ENCODE results near the gene TMEM185B. TPM values are rescaled to one million over a fixed set of nuclear protein-coding genes. Genes with fewer than 3 reads are reported as not detected.
"Not testable (repeated sequence)": the region's sequence is repeated elsewhere in the genome, so short reads cannot be mapped to it uniquely, and the experiment has no call there.

Gene TMEM185B
- total RNA-seq, 2 experiments from 2014 or later: 15.9 to 17.3 TPM

GRCh38 chr2:120240901-120241429 lies 17.8 kb upstream of the TMEM185B start:
- H3K27me3 Mint-ChIP-seq: no peaks in the 10 kb centered on the region
- intact Hi-C loops (cut with DNase I, micrococcal nuclease): no loop called here
- DNase-seq: no peak
- ATAC-seq: no peak
- CTCF ChIA-PET: interaction anchor here (1.0 to 1.7 kb wide), 3 partner anchors 9 to 12 kb away, joined by 3 to 4 read pairs (median 3); partner anchors contain the start of gene RALB
- H3K9me3 Mint-ChIP-seq (ENCODE audit: low read depth): peaks cover 4% of the 10 kb centered on the region
- H3K27ac Mint-ChIP-seq: no peak overlapping the region
- no peaks in the 10 kb centered on the region for H3K36me3 Mint-ChIP-seq (ENCODE audit: low read depth)
- no peak overlapping the region for H3K4me3 Mint-ChIP-seq
- H3K4me1 Mint-ChIP-seq: no peaks in the 10 kb centered on the region
- POLR2A ChIA-PET: no interaction called here

- peak; percentile 55 for ATAC-seq
- intact Hi-C loops (cut with DNase I, micrococcal nuclease): no loop called here
- POLR2A ChIA-PET: no interaction called here
- CTCF ChIA-PET: interaction anchor here (0.5 to 1.7 kb wide), 5 partner anchors 11 to 486 kb away, joined by 3 to 5 read pairs (median 3); partner anchors contain the start of gene RALB
- H3K9me3 Mint-ChIP-seq (ENCODE audit: low read depth): peaks cover 4% of the 10 kb centered on the region
- no peaks in the 10 kb centered on the region for H3K4me1 Mint-ChIP-seq
- H3K27me3 Mint-ChIP-seq: no peaks in the 10 kb centered on the region
- peak; percentile 33 for DNase-seq
- H3K27ac Mint-ChIP-seq: no peak overlapping the region
- no peaks in the 10 kb centered on the region for H3K36me3 Mint-ChIP-seq (ENCODE audit: low read depth)
- no peak overlapping the region for H3K4me3 Mint-ChIP-seq
Observed at GRCh38 chr2:120239488-120240287, 16.5 kb upstream of the TMEM185B start.

- Mint-ChIP-seq H3K27me3 (no peaks in the 10 kb centered on the region), H3K4me1 (no peaks in the 10 kb centered on the region), H3K27ac (no peak overlapping the region), H3K36me3 (ENCODE audit: low read depth) (no peaks in the 10 kb centered on the region), H3K4me3 (no peak overlapping the region), H3K9me3 (ENCODE audit: low read depth) (peaks cover 3% of the 10 kb centered on the region)
- no peak for DNase-seq
- intact Hi-C loops (cut with DNase I, micrococcal nuclease): no loop called here
- ChIA-PET POLR2A (no interaction called here), CTCF (interaction anchor here (1.4 kb wide), 1 partner anchor 74 kb away, joined by 5 read pairs; no protein-coding TSS in a partner anchor)
- ATAC-seq: no peak
Observed at GRCh38 chr2:120238728-120239487, 15.7 kb upstream of the TMEM185B start.

- Mint-ChIP-seq H3K27ac (no peak overlapping the region), H3K27me3 (no peaks in the 10 kb centered on the region), H3K36me3 (ENCODE audit: low read depth) (no peaks in the 10 kb centered on the region), H3K4me1 (peaks cover 11% of the 10 kb centered on the region), H3K9me3 (ENCODE audit: low read depth) (no peaks in the 10 kb centered on the region), H3K4me3 (no peak overlapping the region)
- POLR2A ChIA-PET: no interaction called here
- intact Hi-C loops (cut with DNase I, micrococcal nuclease): no loop called here
- DNase-seq (no peak), ATAC-seq (no peak)
- CTCF ChIA-PET: no interaction called here
Observed at GRCh38 chr2:120237491-120237902, 14.3 kb upstream of the TMEM185B start.

GRCh38 chr2:120236791-120237190 lies 13.6 kb upstream of the TMEM185B start:
- no peaks in the 10 kb centered on the region for H3K9me3 Mint-ChIP-seq (ENCODE audit: low read depth)
- no peak overlapping the region for H3K27ac Mint-ChIP-seq
- no peaks in the 10 kb centered on the region for H3K36me3 Mint-ChIP-seq (ENCODE audit: low read depth)
- DNase-seq: no peak
- POLR2A ChIA-PET: interaction anchor here (1.1 kb wide), 1 partner anchor 16 kb away, joined by 3 read pairs; no protein-coding TSS in a partner anchor
- H3K27me3 Mint-ChIP-seq: no peaks in the 10 kb centered on the region
- no peak for ATAC-seq
- H3K4me1 Mint-ChIP-seq: peaks cover 14% of the 10 kb centered on the region
- intact Hi-C loops (cut with DNase I, micrococcal nuclease): no loop called here
- CTCF ChIA-PET: no interaction called here
- H3K4me3 Mint-ChIP-seq: no peak overlapping the region

GRCh38 chr2:120236316-120236715 lies 13.1 kb upstream of the TMEM185B start:
- Mint-ChIP-seq H3K4me1 (peaks cover 16% of the 10 kb centered on the region), H3K9me3 (ENCODE audit: low read depth) (no peaks in the 10 kb centered on the region), H3K27ac (no peak overlapping the region), H3K36me3 (ENCODE audit: low read depth) (no peaks in the 10 kb centered on the region), H3K27me3 (no peaks in the 10 kb centered on the region), H3K4me3 (no peak overlapping the region)
- intact Hi-C loops (cut with DNase I, micrococcal nuclease): no loop called here
- POLR2A ChIA-PET: interaction anchor here (1.1 kb wide), 1 partner anchor 16 kb away, joined by 3 read pairs; no protein-coding TSS in a partner anchor
- ATAC-seq: no peak
- DNase-seq: no peak
- CTCF ChIA-PET: no interaction called here

- H3K27me3 Mint-ChIP-seq: no peaks in the 10 kb centered on the region
- POLR2A ChIA-PET: no interaction called here
- intact Hi-C loops (cut with DNase I, micrococcal nuclease): no loop called here
- peaks cover 22% of the 10 kb centered on the region for H3K4me1 Mint-ChIP-seq
- ATAC-seq (no peak), DNase-seq (no peak)
- no peaks in the 10 kb centered on the region for H3K9me3 Mint-ChIP-seq (ENCODE audit: low read depth)
- no peak overlapping the region for H3K4me3 Mint-ChIP-seq
- CTCF ChIA-PET: no interaction called here
- H3K36me3 Mint-ChIP-seq (ENCODE audit: low read depth): peaks cover 2% of the 10 kb centered on the region
- no peak overlapping the region for H3K27ac Mint-ChIP-seq
Observed at GRCh38 chr2:120235681-120236080, 12.5 kb upstream of the TMEM185B start.

- ATAC-seq; intact Hi-C loops (cut with DNase I, micrococcal nuclease); H3K9me3 Mint-ChIP-seq (ENCODE audit: low read depth); DNase-seq; H3K4me3 Mint-ChIP-seq; H3K36me3 Mint-ChIP-seq (ENCODE audit: low read depth); H3K27me3 Mint-ChIP-seq; POLR2A ChIA-PET: not testable (repeated sequence)
- CTCF ChIA-PET: interaction anchor here (3.8 kb wide), 1 partner anchor 59 kb away, joined by 20 read pairs; no protein-coding TSS in a partner anchor
- peaks cover 25% of the 10 kb centered on the region for H3K4me1 Mint-ChIP-seq
- H3K27ac Mint-ChIP-seq: peak overlapping the region; percentile 47
Observed at GRCh38 chr2:120235158-120235557, 12.0 kb upstream of the TMEM185B start.

- ChIA-PET CTCF (interaction anchor here (1.7 to 3.8 kb wide), 2 partner anchors 57 to 80 kb away, joined by 9 to 20 read pairs; no protein-coding TSS in a partner anchor), POLR2A (interaction anchor here (1.0 to 2.0 kb wide), 2 partner anchors 10 to 474 kb away, joined by 3 to 14 read pairs; partner anchors contain the start of genes PTPN4 and TMEM185B)
- H3K27me3 Mint-ChIP-seq: no peaks in the 10 kb centered on the region
- H3K27ac Mint-ChIP-seq: peak overlapping the region; percentile 95
- DNase-seq (no peak), ATAC-seq (no peak)
- peak overlapping the region; percentile 80 for H3K4me3 Mint-ChIP-seq
- no peaks in the 10 kb centered on the region for H3K9me3 Mint-ChIP-seq (ENCODE audit: low read depth)
- peaks cover 7% of the 10 kb centered on the region for H3K36me3 Mint-ChIP-seq (ENCODE audit: low read depth)
- intact Hi-C loops (cut with DNase I, micrococcal nuclease): loop anchor here (2.0 to 5.0 kb wide), 6 partner anchors 28 to 531 kb away; partner anchors contain the start of gene PTPN4 (in 1 of the 2)
- peaks cover 42% of the 10 kb centered on the region for H3K4me1 Mint-ChIP-seq
Observed at GRCh38 chr2:120233292-120233691, 10.1 kb upstream of the TMEM185B start.

- no peaks in the 10 kb centered on the region for H3K27me3 Mint-ChIP-seq
- intact Hi-C loops (cut with DNase I, micrococcal nuclease): loop anchor here (1.0 to 5.0 kb wide), 12 partner anchors 9 to 553 kb away; partner anchors contain the start of genes PTPN4 (in 2 of the 2), RALB (in 2 of the 2), TMEM185B (in 2 of the 2) and TMEM177 (in 1 of the 2)
- H3K9me3 Mint-ChIP-seq (ENCODE audit: low read depth): no peaks in the 10 kb centered on the region
- H3K27ac Mint-ChIP-seq: peak overlapping the region; percentile 95
- ATAC-seq: peak; percentile 88
- peaks cover 8% of the 10 kb centered on the region for H3K36me3 Mint-ChIP-seq (ENCODE audit: low read depth)
- peaks cover 52% of the 10 kb centered on the region for H3K4me1 Mint-ChIP-seq
- peak overlapping the region; percentile 80 for H3K4me3 Mint-ChIP-seq
- POLR2A ChIA-PET: interaction anchor here (0.6 to 2.0 kb wide), 4 partner anchors 9 to 473 kb away, joined by 3 to 14 read pairs (median 3); partner anchors contain the start of genes PTPN4, RALB and TMEM185B
- CTCF ChIA-PET: interaction anchor here (0.9 to 3.8 kb wide), 4 partner anchors 15 to 81 kb away, joined by 4 to 20 read pairs (median 7); no protein-coding TSS in a partner anchor
- peak; percentile 83 for DNase-seq
Observed at GRCh38 chr2:120231974-120232635, 8.9 kb upstream of the TMEM185B start.

All from activated CD4-positive, alpha-beta T cell treated with anti-CD3 and anti-CD28 coated beads for 36 hours (primary cell).